Neural progenitor cell (in vitro differentiated cells): ENCODE measurements around the gene ARID3A.

Experiments
- EZH2 ChIP-seq: fragments of 200-600 bp; sonication (generic); IDR thresholded peaks from 2 replicates; pipeline ENCODE4 v1.6.1; 2017; ENCODE audit warnings: antibody characterized with exemption, mild to moderate bottlenecking, moderate library complexity
- EZH2phosphoT487 ChIP-seq: fragments of 200-600 bp; sonication (generic); IDR thresholded peaks from 2 replicates; pipeline ENCODE4 v1.6.1; 2017; ENCODE audit warnings: antibody characterized with exemption
- TF ChIP-seq, protein P1 (sequence below): fragments of 200-600 bp; sonication (generic); IDR thresholded peaks from 2 replicates; pipeline ENCODE4 v1.5.1; 2017; ENCODE audit warnings: antibody characterized with exemption, mild to moderate bottlenecking

DNA sequence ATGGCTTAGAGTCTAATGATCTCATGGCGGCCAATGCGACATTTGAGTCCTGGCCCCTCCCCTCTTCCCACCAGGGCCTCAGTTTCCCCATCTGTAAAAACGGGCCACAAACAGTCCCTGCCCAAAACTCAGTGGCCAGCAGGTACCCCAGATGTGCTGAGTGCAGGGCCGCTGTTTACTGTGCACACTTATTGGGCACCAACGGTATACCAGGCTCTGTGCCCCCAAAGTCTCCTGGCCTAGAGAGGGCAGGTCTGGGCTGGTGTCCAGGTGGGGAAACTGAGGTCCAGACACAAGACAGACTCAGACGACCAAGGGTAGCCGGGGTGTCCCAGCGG, 34.7 kb downstream of the ARID3A start:
- TF ChIP-seq, protein P1, sequence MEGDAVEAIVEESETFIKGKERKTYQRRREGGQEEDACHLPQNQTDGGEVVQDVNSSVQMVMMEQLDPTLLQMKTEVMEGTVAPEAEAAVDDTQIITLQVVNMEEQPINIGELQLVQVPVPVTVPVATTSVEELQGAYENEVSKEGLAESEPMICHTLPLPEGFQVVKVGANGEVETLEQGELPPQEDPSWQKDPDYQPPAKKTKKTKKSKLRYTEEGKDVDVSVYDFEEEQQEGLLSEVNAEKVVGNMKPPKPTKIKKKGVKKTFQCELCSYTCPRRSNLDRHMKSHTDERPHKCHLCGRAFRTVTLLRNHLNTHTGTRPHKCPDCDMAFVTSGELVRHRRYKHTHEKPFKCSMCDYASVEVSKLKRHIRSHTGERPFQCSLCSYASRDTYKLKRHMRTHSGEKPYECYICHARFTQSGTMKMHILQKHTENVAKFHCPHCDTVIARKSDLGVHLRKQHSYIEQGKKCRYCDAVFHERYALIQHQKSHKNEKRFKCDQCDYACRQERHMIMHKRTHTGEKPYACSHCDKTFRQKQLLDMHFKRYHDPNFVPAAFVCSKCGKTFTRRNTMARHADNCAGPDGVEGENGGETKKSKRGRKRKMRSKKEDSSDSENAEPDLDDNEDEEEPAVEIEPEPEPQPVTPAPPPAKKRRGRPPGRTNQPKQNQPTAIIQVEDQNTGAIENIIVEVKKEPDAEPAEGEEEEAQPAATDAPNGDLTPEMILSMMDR: no peak
- TF ChIP-seq EZH2 (no peak), EZH2phosphoT487 (no peak)
